Mesothelial cell of epicardium (in vitro differentiated cells): ENCODE measurements around the gene CCNF. TPM values are rescaled to one million over a fixed set of nuclear protein-coding genes. Genes with fewer than 3 reads are reported as not detected.

Experiments used
- DNase-seq, 2 experiments: peaks; one replicate each; pipeline ENCODE4 v3.0.0; 2021; ENCODE audit warnings: low spot score in 2 of 2; ENCODE audit not compliant: unreplicated experiment in 2 of 2
- H3K27ac Mint-ChIP-seq: 2 replicates; pipeline ENCODE4 v1.8.0; 2021; ENCODE audit warnings: mixed read lengths
- H3K27me3 Mint-ChIP-seq: 2 replicates; pipeline ENCODE4 v1.8.0; 2021; ENCODE audit warnings: low read depth, mixed read lengths
- H3K36me3 Mint-ChIP-seq: 2 replicates; pipeline ENCODE4 v1.8.0; 2021; ENCODE audit warnings: mixed read lengths
- H3K4me1 Mint-ChIP-seq: 2 replicates; pipeline ENCODE4 v1.8.0; 2021; ENCODE audit warnings: mixed read lengths
- H3K4me3 Mint-ChIP-seq: 2 replicates; pipeline ENCODE4 v1.8.0; 2021; ENCODE audit warnings: mild to moderate bottlenecking, moderate library complexity, mixed read lengths
- H3K9me3 Mint-ChIP-seq: 2 replicates; pipeline ENCODE4 v1.8.0; 2021; ENCODE audit warnings: mixed read lengths
- CTCF ChIP-seq: fragments of 200-600 bp; sonication (generic); IDR thresholded peaks from one replicate; pipeline ENCODE4 v1.5.0; 2021; ENCODE audit warnings: antibody characterized with exemption; ENCODE audit not compliant: unreplicated experiment
- total RNA-seq: library from RNA; stranded (reverse); gene quantifications from 3 replicates; pipeline ENCODE4 v1.2.1, GENCODE V29; 2021

Gene CCNF
- total RNA-seq, 1 donor from 2014 or later: 17.4 TPM

- no peaks in the 10 kb centered on the region for H3K36me3 Mint-ChIP-seq
- DNase-seq: no peak
- no peak overlapping the region for H3K27ac Mint-ChIP-seq
- H3K4me3 Mint-ChIP-seq: no peak overlapping the region
- no peak for TF ChIP-seq CTCF
- no peaks in the 10 kb centered on the region for H3K9me3 Mint-ChIP-seq
- no peaks in the 10 kb centered on the region for H3K27me3 Mint-ChIP-seq
- peaks cover 21% of the 10 kb centered on the region for H3K4me1 Mint-ChIP-seq
Measured at GRCh38 chr16:2489581-2489980, 60.3 kb downstream of the CCNF start.

- Mint-ChIP-seq H3K36me3 (no peaks in the 10 kb centered on the region), H3K27ac (no peak overlapping the region), H3K4me1 (peaks cover 18% of the 10 kb centered on the region), H3K4me3 (no peak overlapping the region), H3K9me3 (no peaks in the 10 kb centered on the region), H3K27me3 (no peaks in the 10 kb centered on the region)
- DNase-seq: no peak
- no peak for TF ChIP-seq CTCF
Measured at GRCh38 chr16:2490190-2491105, 61.2 kb downstream of the CCNF start.

GRCh38 chr16:2492292-2492691, 63.0 kb downstream of the CCNF start:
- Mint-ChIP-seq H3K4me3 (no peak overlapping the region), H3K9me3 (no peaks in the 10 kb centered on the region), H3K27ac (no peak overlapping the region), H3K36me3 (no peaks in the 10 kb centered on the region), H3K27me3 (no peaks in the 10 kb centered on the region), H3K4me1 (peaks cover 11% of the 10 kb centered on the region)
- no peak for DNase-seq
- TF ChIP-seq CTCF: no peak

- Mint-ChIP-seq H3K4me1 (peaks cover 1% of the 10 kb centered on the region), H3K27me3 (no peaks in the 10 kb centered on the region), H3K27ac (no peak overlapping the region), H3K36me3 (peaks cover 5% of the 10 kb centered on the region), H3K4me3 (no peak overlapping the region), H3K9me3 (no peaks in the 10 kb centered on the region)
- DNase-seq: no peak
- no peak for TF ChIP-seq CTCF
Measured at GRCh38 chr16:2493605-2494004, 64.4 kb downstream of the CCNF start.

GRCh38 chr16:2494616-2495015, 65.4 kb downstream of the CCNF start:
- Mint-ChIP-seq H3K4me3 (no peak overlapping the region), H3K27me3 (no peaks in the 10 kb centered on the region), H3K27ac (no peak overlapping the region), H3K9me3 (no peaks in the 10 kb centered on the region), H3K4me1 (no peaks in the 10 kb centered on the region), H3K36me3 (peaks cover 5% of the 10 kb centered on the region)
- no peak for TF ChIP-seq CTCF
- no peak for DNase-seq
